Activated T-cell treated with anti-CD3 and anti-CD28 coated beads, Interleukin-2, amount 50 U/mL, for 24 hours (primary cell): ENCODE results near the gene TIAL1.
"Not testable (repeated sequence)": the region's sequence is repeated elsewhere in the genome, so short reads cannot be mapped to it uniquely, and the experiment has no call there.

Source experiments
- DNase-seq: peaks from one replicate; pipeline ENCODE4 v3.0.0-alpha.2; 2020
- H3K27ac Mint-ChIP-seq: 2 replicates; pipeline ENCODE4 v1.8.0; 2020; ENCODE audit warnings: mild to moderate bottlenecking, mixed read lengths
- H3K27me3 Mint-ChIP-seq: 2 replicates; pipeline ENCODE4 v1.8.0; 2020; ENCODE audit warnings: mixed read lengths
- H3K36me3 Mint-ChIP-seq: 2 replicates; pipeline ENCODE4 v1.8.0; 2020; ENCODE audit warnings: low read depth, mixed read lengths
- H3K4me1 Mint-ChIP-seq: 2 replicates; pipeline ENCODE4 v1.8.0; 2020; ENCODE audit warnings: low read depth, mixed read lengths
- H3K4me3 Mint-ChIP-seq: 2 replicates; pipeline ENCODE4 v1.8.0; 2020; ENCODE audit warnings: mild to moderate bottlenecking, moderate library complexity, mixed read lengths
- H3K9me3 Mint-ChIP-seq: 2 replicates; pipeline ENCODE4 v1.8.0; 2020; ENCODE audit warnings: mixed read lengths

Gene TIAL1

GRCh38 chr10:119597405-119598186 lies 832 bp upstream of the TIAL1 start:
- Mint-ChIP-seq H3K9me3 (no peaks in the 10 kb centered on the region), H3K27ac (peak overlapping the region; percentile 98), H3K4me3 (peak overlapping the region; percentile 96), H3K36me3 (peaks cover 79% of the 10 kb centered on the region), H3K27me3 (no peaks in the 10 kb centered on the region), H3K4me1 (peaks cover 46% of the 10 kb centered on the region)
- no peak for DNase-seq

DNA sequence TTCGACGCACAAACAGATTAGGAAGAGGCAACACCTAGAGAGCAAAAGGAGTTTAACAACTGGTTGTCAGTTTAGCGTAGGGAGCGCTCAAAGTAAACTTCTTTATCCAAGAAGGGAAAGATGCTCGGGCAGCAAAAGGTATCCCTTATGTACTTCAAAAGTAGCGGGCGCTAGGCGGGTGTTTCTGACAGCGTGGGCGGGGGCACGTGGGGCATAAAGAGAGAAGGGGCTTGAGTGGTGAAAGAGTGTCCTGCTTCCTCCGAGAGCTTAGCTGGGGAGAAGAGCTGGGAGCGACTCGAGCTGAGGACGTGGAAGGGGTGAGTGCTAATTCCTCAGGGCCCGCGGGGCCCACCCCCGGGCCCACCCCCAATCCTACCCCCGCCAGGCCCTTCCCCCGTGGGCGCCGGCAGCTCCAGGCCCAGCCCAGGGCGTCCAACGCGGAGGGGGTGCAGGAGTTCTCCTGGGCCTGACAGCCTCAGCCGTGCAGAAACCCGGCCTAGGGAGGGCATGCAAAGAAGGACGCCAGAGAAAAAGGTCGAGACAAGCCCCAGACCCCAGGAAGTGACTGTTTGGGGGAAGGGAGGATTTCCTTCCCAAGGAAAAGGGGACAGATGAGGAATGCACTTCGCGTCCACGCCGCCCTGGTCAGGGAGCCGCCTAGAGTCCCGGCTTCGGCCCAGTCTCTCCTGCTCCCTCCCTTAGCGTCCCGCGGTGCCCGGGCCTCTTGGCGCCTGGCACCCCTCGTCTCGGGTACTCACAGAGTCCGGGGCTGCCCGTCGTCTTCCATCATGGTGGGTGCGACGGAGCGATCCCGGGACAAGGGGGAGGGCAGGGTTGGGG lies 868 bp downstream of the TIAL1 start:
- no peaks in the 10 kb centered on the region for H3K9me3 Mint-ChIP-seq
- peaks cover 56% of the 10 kb centered on the region for H3K4me1 Mint-ChIP-seq
- H3K27me3 Mint-ChIP-seq: no peaks in the 10 kb centered on the region
- H3K36me3 Mint-ChIP-seq: peaks cover 93% of the 10 kb centered on the region
- peak overlapping the region; percentile 98 for H3K27ac Mint-ChIP-seq
- H3K4me3 Mint-ChIP-seq: peak overlapping the region; percentile 96
- DNase-seq: peak; percentile 82

DNA sequence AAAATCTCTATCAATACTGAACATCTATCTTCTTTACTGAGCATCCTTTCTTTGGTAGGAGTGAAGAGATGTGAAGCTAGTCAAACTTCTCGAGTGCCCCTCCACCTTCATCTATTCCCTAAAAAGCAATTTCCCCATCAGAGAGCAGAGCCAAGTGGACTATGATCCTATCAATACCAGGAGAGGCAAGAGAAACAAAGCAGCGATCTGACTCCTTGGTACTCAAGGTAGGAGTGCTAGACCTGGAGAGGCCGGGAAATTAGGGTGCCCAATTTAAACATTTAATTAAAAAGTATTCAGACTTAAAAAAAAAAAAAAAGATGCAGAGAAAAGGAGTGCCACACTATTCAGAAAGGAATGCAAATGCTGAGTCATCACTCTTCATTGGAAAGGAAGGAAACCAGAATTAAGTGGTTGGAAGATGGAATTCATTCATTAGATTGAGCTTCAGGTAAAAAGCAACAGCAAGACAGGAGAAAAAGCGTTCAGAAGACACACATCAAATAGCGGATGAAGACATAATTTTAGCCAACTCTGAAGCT lies 1.6 kb downstream of the TIAL1 start:
- DNase-seq: no peak
- Mint-ChIP-seq H3K9me3 (no peaks in the 10 kb centered on the region), H3K36me3 (peaks cover 95% of the 10 kb centered on the region), H3K4me3 (peak overlapping the region; percentile 96), H3K27me3 (no peaks in the 10 kb centered on the region), H3K4me1 (peaks cover 56% of the 10 kb centered on the region), H3K27ac (peak overlapping the region; percentile 98)

GRCh38 chr10:119588071-119588470 lies 8.7 kb downstream of the TIAL1 start:
- H3K4me3 Mint-ChIP-seq: no peak overlapping the region
- H3K36me3 Mint-ChIP-seq: peaks cover 49% of the 10 kb centered on the region
- H3K9me3 Mint-ChIP-seq: no peaks in the 10 kb centered on the region
- no peak for DNase-seq
- no peaks in the 10 kb centered on the region for H3K27me3 Mint-ChIP-seq
- no peak overlapping the region for H3K27ac Mint-ChIP-seq
- H3K4me1 Mint-ChIP-seq: peaks cover 36% of the 10 kb centered on the region

DNA sequence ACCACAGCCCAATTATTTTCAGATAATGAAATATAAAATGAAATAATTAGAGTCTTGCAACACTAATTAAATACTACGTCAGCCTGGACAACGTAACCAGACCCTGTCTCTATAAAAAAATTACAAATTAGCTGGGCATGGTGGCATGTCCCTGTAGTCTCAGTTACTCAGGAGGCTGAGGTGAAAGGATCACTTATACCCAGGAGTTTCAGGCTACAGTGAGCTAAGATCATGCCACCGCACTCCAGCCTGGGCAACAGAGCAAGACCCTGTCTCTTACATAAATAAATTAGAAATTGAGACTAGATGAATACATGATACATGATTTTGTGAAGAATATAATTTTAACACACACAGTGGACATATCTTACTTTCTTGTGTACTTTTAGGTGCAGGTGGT lies 18.4 kb downstream of the TIAL1 start:
- Mint-ChIP-seq H3K9me3 (no peaks in the 10 kb centered on the region), H3K4me3 (no peak overlapping the region), H3K27me3 (no peaks in the 10 kb centered on the region), H3K36me3 (peaks cover 92% of the 10 kb centered on the region), H3K27ac (no peak overlapping the region), H3K4me1 (peaks cover 36% of the 10 kb centered on the region)
- DNase-seq: no peak

- peaks cover 29% of the 10 kb centered on the region for H3K4me1 Mint-ChIP-seq
- peak overlapping the region; percentile 12 for H3K27ac Mint-ChIP-seq
- peaks cover 89% of the 10 kb centered on the region for H3K36me3 Mint-ChIP-seq
- DNase-seq: no peak
- no peak overlapping the region for H3K4me3 Mint-ChIP-seq
- H3K27me3 Mint-ChIP-seq: no peaks in the 10 kb centered on the region
- no peaks in the 10 kb centered on the region for H3K9me3 Mint-ChIP-seq
Observed at GRCh38 chr10:119575991-119576390, 20.8 kb downstream of the TIAL1 start.

DNA sequence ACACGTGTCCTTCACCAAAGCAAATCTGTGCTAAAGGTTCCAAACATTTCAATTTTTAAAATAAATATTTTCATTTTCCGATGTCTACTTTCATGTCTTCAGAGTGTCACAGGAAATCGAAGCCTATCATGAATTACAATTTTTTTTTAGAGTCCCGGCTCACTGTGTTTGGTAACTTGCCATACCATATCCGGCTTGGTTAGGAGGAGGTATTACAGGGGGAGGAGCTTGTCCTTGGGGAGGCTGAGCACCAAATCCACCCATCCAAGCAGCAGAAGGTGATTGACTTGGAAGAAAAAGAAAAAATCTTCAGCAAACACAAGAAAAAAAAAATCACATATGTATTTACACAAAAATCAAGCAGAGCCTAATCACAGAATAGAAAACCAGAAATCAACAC lies 21.3 kb downstream of the TIAL1 start:
- H3K27me3 Mint-ChIP-seq: no peaks in the 10 kb centered on the region
- DNase-seq: no peak
- peaks cover 89% of the 10 kb centered on the region for H3K36me3 Mint-ChIP-seq
- H3K27ac Mint-ChIP-seq: peak overlapping the region; percentile 74
- peaks cover 29% of the 10 kb centered on the region for H3K4me1 Mint-ChIP-seq
- no peaks in the 10 kb centered on the region for H3K9me3 Mint-ChIP-seq
- peak overlapping the region; percentile 3 for H3K4me3 Mint-ChIP-seq

GRCh38 chr10:119567978-119568377 lies 28.8 kb downstream of the TIAL1 start:
- no peaks in the 10 kb centered on the region for H3K27me3 Mint-ChIP-seq
- no peak for DNase-seq
- no peak overlapping the region for H3K4me3 Mint-ChIP-seq
- H3K4me1 Mint-ChIP-seq: no peaks in the 10 kb centered on the region
- no peak overlapping the region for H3K27ac Mint-ChIP-seq
- peaks cover 14% of the 10 kb centered on the region for H3K36me3 Mint-ChIP-seq
- H3K9me3 Mint-ChIP-seq: no peaks in the 10 kb centered on the region

GRCh38 chr10:119562097-119562496 lies 34.7 kb downstream of the TIAL1 start:
- no peak overlapping the region for H3K4me3 Mint-ChIP-seq
- H3K9me3 Mint-ChIP-seq: no peaks in the 10 kb centered on the region
- H3K27me3 Mint-ChIP-seq: no peaks in the 10 kb centered on the region
- no peaks in the 10 kb centered on the region for H3K36me3 Mint-ChIP-seq
- no peak overlapping the region for H3K27ac Mint-ChIP-seq
- no peaks in the 10 kb centered on the region for H3K4me1 Mint-ChIP-seq
- no peak for DNase-seq

- not testable (repeated sequence) for H3K36me3 Mint-ChIP-seq, H3K27ac Mint-ChIP-seq, H3K4me1 Mint-ChIP-seq, H3K4me3 Mint-ChIP-seq, H3K27me3 Mint-ChIP-seq, DNase-seq, H3K9me3 Mint-ChIP-seq
Observed at GRCh38 chr10:119559511-119559910, 37.3 kb downstream of the TIAL1 start.

GRCh38 chr10:119556081-119556480 lies 40.7 kb downstream of the TIAL1 start:
- H3K27ac Mint-ChIP-seq, H3K4me1 Mint-ChIP-seq, H3K9me3 Mint-ChIP-seq, H3K4me3 Mint-ChIP-seq, DNase-seq, H3K36me3 Mint-ChIP-seq, H3K27me3 Mint-ChIP-seq: not testable (repeated sequence)

- H3K27me3 Mint-ChIP-seq: no peaks in the 10 kb centered on the region
- no peak for DNase-seq
- no peak overlapping the region for H3K27ac Mint-ChIP-seq
Observed at GRCh38 chr10:119555178-119555784, 41.5 kb downstream of the TIAL1 start.

GRCh38 chr10:119550827-119551226 lies 45.9 kb downstream of the TIAL1 start:
- Mint-ChIP-seq H3K27me3 (peaks cover 3% of the 10 kb centered on the region), H3K27ac (no peak overlapping the region), H3K36me3 (no peaks in the 10 kb centered on the region), H3K4me1 (no peaks in the 10 kb centered on the region), H3K9me3 (no peaks in the 10 kb centered on the region), H3K4me3 (no peak overlapping the region)
- no peak for DNase-seq

More at GRCh38 chr10:119555178-119555784, 41.5 kb downstream of the TIAL1 start:
- no peaks in the 10 kb centered on the region for H3K4me1 Mint-ChIP-seq
- no peak overlapping the region for H3K4me3 Mint-ChIP-seq
- no peaks in the 10 kb centered on the region for H3K9me3 Mint-ChIP-seq
- no peaks in the 10 kb centered on the region for H3K36me3 Mint-ChIP-seq

- H3K27ac Mint-ChIP-seq: no peak overlapping the region
- peaks cover 3% of the 10 kb centered on the region for H3K27me3 Mint-ChIP-seq
- no peak for DNase-seq
- H3K9me3 Mint-ChIP-seq: no peaks in the 10 kb centered on the region
- H3K4me3 Mint-ChIP-seq: no peak overlapping the region
- peaks cover under 1% of the 10 kb centered on the region for H3K4me1 Mint-ChIP-seq
- H3K36me3 Mint-ChIP-seq: no peaks in the 10 kb centered on the region
Observed at GRCh38 chr10:119549247-119549999, 47.3 kb downstream of the TIAL1 start.
